HG03045 (cell line): ENCODE data around the gene RFX8.
"Not testable (repeated sequence)": the region's sequence is repeated elsewhere in the genome, so short reads cannot be mapped to it uniquely, and the experiment has no call there.

Experiments used
- ATAC-seq: cut with Tn5 transposase; IDR thresholded peaks from one replicate; pipeline ENCODE4 v1.9.1; 2021; ENCODE audit warnings: mild to moderate bottlenecking, moderate library complexity; ENCODE audit not compliant: unreplicated experiment

RFX8 gene

DNA sequence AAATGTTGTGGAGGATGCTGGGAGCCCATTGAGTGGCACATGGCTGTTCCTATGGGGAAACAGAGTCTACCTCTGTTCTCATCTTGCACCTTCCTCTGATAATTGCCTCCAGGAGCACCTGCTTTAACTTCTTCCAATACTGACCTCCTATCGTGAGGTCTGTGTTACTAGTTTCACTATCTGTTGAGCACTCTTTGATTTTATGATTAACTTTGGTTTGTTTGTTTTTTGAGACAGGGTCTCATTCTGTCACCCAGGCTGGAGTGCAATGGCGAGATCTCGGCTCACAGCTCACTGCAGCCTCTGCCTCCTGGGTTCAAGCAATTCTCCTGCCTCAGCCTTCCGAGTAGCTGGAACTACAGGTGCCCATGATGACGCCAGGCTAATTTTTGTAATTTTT, 12.1 kb upstream of the RFX8 start:
- ATAC-seq = no peak

DNA sequence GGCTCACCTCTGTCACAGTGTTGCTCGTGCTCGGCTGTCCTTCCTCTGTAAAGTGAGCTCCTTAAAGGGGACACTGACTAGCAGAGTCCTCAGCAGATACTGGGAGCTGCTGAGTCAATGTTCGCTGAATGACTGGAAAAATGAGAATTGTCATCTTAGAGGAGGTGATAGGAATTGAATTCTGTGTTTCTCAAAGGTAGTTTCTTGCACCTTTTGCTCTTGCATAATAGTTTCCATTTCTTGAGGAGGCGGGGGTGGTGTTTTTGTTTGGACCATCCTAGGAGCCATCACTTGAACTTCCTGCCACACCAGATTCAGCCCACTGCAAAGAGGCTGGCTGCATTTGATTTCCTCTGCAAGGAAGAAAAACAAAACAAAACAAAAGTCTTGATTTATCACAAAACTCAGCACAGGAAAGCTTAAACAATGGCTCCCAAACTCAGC, 11.4 kb upstream of the RFX8 start:
- ATAC-seq = no peak

DNA sequence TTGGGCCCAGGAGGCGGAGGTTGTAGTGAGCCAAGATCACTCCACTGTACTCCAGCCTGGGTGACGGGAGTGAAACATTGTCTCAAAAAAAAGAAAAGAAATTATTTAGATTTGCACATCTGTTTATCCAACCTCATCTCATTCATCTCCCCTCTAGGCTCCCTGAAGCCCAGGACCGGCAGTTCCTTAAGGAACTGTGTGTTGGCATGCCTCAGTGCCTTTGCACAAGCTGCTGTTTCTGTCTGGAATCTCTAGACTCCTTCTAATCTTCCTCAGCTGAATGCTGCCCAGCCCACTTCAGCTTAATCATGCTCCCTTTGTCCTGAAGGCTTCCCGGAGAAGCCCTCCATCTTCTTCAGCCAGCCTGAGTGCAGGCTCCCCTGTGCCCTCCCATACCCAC, 10.9 kb upstream of the RFX8 start:
- ATAC-seq = no peak

DNA sequence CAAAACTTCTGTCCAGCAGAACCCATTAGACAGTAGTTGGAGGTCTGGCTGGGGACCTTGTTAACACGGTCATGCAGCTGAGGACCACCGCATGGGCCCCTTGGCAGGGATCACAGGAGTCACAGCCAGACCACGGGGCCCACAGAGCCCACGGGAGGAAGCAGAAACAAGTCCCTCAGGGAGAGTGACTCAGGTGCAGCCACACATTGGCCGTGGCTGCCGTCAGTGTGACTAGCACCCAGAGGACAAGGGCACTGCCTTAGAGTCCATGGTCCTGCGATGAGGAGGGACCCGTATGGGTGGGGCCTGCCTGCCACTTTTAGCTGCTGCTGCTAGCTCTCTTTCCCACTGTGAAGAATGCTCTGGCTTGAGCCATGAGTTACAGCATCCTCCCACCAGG, 5.9 kb upstream of the RFX8 start:
- ATAC-seq = no peak

DNA sequence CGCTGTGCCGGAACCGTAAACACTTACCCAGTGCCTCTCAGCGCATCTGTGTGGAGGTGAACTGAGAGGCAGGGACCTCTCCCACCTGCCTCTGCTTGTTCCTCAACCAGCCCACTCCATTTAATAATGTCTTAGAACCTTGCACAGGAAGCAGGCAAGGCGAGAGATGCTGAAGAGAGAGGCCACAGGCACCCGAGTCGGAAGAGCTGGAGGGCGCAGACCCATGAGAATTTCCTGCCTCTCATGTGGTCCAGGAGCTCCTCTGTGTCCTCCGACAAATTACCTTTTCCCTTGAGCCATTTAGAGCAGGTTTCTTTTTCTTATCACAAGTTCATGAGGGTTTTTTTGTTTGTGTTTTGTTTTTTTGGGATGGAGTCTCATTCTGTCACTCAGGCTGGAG, 4.9 kb upstream of the RFX8 start:
- ATAC-seq = no peak

DNA sequence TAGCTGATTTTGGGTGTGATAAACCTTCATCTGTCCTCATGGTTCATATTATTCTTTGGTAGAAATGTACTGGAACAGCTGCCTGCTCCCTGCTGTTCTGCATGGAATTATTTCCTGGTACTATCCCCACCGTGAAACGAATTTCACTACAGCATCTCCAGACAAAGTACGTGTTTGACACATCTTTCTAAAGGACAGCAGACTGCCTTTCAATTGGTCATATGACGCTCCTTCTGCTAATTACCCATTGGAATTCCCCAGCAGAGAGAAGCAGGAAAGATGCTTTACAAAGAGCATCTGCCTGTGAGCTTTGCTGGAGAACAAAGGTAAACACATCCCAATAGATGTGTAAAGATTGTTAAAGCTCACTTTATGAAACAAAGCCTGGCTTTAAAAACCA, 4.4 kb upstream of the RFX8 start:
- ATAC-seq = no peak

DNA sequence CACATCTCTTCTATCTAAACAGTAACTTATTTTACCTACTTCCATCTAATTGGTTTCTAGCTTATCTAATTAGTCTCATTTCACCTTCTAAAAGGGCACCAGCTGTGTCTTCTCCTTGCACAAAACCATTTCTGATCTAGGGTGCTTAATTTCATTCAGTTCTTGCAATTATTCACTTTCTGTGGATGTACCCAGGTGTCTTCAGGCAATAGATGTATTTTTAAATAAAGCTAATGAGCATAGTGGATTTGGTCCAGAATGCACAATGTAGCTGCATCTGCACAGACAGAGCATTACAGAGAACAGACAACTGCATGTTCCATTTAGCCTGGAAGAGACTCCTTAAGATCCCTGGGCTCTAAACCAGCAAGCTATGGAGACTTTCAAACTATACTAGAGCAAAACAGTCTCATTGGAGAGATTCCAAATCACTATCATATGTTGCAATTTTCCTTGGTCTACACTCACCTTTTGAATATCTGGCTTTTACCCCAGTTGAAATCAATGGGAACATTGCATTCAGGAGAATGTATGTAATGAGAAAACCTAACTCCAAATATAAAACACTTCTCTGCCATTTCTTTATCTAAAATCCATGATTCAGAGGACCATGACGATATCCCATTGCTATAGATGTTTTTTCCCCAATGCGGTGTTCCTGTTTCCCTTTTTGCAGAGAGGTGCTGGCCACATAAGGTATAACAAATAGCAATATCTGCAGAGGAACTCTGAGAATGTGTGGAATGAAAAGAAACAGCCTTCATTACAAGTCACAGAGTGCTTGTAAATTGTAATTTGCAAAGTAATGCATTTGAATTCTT, 3.5 kb upstream of the RFX8 start:
- ATAC-seq = no peak

DNA sequence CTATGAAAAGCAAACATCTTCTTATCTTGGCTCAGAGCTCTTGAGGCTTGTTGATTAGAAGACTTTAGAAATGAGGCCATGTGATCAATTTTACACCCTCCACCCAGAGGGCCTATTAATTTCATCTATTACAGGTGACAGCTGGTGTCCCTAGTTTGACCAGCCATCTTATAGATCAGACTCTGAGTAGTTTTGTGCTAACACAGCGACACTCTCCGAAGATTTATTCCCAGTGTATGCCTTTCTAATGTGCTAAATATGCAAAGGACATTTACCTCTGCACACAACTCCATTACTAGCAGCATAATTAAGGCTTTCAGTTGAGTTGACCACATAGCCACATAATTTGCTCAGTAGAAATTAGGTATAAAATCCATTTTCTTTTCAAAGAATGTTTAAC, 2.6 kb upstream of the RFX8 start:
- no peak for ATAC-seq

DNA sequence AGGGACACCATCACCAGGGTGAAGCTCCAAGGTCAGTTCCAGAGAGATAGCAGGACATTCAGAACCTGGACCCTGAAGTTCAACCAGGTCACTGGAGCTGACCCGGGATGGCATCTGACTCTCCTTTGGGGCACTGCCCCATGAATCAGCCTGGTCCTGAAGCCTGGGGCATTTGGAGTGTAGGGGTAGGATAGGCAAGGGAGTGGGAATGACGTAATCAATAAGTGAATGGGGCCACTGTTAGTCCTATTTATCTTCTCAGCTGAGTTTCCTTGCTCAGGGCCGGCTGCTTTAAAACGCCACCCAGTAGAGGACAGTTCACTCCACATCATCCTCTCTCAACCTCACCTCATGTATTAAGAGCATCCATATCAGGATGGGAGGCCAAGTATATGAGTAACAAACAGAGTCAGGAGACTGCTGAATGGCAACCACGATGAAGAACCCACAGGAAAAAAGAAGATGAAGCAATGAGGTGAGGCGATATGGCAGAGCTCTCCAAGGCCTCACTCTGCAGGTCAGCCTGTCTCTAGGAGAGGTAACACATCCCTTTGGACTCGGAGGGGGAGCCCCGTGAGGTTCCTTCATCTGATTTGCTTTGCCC, 1.8 kb upstream of the RFX8 start:
- ATAC-seq = no peak

DNA sequence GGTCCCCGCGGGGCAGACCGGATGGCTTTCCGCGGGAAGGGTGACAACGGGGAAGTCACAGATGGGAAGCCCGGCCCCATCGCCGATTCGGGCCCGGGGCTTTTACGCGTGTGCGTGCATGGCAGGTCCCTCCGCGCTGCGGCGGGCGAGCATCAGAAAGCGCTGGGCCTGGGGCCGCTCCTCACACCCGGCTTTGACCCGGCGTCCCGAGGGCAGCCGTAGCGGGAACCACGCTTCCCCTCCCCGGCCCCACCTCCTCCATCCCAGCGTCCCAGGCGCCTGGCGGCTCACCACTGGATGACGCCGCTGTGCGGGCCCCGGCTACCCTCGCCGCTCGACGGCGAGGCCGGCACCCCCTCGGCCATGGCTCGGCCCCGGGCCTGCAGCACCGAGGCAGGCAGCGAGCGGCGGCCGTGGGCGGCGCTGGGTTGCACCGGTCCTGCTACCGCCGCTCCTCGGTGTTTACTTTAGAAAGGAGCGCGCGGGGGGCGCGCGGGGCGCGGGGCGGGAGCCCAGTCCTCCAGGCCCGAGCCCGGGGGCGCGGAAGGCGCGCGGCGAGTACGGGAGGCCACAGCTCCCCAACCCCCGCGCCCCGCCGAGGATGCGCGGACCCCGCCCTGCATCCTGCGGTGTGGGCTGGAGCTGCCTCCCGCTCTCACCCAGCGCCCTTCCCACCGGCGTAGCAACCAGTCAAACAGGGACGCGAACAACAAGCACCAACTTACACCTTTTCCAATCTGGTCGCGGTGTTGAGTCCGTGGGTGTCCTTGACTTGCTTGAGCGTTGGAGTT, 806 bp downstream of the RFX8 start:
- no peak for ATAC-seq

DNA sequence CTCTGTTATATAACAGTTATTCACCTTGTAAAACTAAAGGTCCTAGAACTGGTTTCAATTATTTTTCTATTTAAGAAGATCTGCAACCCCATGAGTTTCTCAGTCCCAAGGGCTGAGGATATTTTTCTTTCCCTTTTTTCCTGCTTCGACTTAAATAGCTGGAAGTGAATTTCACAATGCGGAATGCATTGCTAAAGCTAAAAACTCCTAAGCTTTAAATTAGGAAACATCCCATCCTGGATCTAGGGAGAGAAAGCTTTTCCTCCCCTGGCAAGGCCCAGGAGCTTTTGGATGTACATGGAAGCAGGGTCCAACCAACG, 1.4 kb downstream of the RFX8 start:
- ATAC-seq = no peak

DNA sequence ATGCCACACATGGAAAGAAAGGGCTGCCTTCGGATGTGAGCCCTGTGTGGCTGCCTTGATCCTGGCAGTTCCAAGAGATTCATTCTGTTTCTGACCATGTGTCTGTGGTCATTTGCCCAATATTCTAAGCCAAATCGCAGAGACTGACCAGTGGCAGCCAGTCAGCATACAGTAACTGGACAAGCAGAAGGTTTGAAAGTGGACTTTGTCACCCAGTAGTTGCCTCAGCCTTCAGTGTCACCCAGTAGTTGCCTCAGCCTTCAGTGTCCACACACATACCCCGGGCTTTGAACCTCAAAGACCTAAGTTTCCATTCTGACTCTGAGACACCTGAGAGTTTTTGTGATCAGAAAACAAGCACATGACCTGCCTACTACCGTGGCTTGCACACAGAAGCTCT, 5.0 kb downstream of the RFX8 start:
- no peak for ATAC-seq

DNA sequence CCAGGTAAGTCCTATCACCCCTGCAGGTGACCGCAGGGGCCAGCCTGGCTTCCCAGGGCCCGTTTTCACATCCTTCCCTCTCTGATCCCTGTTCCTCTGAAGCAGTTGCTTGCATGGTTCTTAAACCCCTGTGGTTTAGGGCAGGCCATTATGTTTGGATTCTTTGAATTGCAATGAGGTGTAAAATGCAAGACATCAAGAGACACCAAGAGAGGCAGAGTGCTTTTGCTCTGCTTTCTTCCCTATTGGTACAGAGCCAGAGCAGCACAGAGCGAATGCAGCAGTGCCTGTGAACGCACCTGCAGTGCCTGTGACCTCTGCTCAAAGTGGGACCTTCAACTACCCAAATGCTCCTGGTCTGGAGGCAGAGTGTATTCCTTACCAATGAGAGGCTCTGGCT, 7.6 kb downstream of the RFX8 start:
- ATAC-seq = no peak

DNA sequence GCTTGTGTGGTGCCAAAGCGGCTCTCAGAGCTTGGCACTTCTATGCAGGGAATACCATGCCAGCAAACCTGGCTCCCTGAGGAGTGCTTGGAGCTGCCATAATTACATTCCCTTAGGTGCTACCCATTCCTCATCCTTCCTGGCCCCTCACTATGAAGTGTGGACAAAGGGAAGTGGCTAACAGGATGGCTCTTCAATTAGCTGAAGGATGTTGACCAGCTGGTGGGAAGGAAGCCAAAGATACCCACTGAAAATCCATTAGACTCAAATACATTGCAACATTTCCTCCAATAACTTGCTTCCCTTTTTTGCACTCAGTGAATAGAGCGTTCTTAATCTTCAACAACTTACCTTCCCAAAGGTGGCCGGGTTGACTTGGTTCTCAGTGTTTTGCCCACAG, 8.5 kb downstream of the RFX8 start:
- ATAC-seq = no peak

DNA sequence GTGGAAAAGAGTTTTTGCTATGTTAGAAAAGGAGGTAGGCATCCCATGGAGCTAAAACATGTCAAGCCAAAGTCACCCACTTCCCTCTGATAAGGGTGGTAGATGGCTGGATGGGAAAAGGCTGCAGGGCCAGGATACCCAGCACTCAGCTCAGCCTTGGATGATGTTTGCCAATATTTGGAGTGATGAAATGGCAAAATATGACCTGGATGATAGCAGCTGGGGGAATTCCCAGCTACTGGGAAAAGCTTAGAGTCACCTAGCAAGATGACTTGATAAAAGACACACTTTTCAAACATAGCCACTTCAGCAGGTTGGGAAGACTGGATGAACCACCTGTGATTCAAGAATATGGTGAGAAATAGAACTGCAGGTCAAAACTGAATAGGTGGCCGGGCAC, 10.1 kb downstream of the RFX8 start:
- ATAC-seq = no peak

DNA sequence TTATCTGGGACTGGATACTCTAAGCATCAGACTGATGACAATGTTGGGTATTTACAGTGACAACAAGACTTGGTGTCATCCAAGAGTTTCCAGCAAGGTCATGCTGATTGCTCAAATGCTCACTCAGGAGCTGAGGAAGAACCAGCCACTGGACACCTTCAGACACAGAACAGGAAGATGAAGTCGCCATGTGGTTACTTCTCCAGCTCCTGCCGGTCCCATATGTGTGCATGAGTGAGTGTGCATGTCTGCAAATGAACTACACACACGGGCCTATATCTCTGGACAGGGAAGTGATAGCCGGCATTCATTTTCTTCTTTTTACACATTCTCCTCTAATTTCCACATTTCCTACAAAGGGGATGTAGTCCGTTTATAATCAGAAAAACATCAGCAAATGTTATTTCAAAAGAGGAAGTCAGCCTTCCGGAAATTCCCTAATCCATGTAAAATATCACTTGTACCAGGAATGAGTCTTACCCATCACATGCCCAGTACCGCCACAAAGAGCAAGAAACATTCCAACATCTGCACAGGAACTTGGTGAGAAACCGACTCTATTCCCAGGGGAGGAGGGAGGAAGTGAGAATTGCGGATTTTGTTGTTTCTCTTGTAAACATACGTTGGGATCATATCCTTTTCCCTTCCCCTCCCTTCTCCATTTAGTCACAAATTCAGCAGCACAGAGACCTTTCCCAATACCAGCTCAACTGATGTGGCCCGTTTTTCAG, 10.8 kb downstream of the RFX8 start:
- ATAC-seq = no peak

DNA sequence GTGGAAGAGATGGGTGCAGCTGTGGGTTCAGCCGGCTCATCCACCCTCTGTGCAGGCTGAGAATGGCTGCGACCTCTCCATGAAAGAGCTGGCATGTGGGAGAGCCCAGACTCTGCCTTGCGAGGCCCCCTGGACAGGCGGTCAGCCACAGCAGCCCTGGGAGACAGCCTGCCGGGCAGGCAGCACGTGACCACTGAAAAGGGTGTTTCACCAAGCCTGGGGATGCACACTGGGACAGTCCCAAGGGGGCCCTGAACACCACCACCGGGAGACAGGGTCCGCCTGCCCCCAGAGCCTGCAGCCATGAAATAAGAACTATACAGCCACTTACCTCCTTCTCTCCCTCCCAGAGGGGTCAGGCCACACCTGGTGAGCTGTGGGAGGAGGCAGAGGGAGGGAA, 11.5 kb downstream of the RFX8 start:
- no peak for ATAC-seq

DNA sequence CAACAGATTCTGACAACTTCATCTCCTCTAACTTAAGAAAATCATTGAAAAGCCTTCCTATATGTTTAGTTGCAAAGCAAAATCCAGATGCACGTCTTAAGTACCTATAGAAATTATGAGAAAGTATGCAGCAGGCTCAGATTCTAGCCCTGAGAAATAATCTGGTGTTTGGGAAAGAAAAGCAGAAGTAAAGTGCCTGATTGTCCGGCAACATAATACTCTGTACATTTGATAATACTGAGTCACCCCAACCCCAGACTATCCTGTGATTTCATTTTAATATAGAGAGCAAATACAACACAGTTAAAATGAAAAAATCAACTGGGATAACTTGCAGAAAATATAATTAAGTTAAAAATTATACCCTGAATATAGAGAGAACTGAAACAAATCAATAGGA, 13.5 kb downstream of the RFX8 start:
- no peak for ATAC-seq

DNA sequence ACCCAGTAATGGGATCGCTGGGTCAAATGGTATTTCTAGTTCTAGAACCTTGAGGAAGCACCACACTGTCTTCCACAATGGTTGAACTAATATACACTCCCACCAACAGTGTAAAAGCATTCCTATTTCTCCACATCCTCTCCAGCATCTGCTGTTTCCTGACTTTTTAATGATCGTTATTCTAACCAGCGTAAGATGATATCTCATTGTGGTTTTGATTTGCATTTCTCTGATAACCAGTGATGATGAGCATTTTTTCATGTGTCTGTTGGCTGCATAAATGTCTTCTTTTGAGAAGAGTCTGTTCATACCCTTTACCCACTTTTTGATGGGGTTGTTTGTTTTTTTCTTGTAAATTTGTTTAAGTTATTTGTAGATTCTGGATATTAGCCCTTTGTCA, 20.5 kb downstream of the RFX8 start:
- not testable (repeated sequence) for ATAC-seq

DNA sequence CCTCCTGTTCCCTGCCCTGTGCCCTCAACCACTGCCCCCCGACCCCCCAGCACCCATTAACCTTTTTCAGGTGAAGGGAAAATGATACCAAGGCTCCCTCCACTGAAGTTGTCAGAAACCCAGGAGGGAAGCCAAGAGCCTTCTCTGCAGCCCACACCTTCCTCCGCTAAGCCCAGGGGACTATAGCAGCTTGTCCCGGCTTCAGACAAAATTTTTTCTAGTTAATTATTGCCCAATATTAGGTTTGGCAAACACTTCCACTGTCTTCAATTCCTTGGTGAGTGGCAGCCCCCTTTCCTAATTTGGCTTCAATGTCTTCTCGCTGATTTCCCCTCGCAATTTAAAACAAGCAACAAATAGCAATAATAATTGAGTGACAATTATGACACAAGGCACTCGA, 23.9 kb downstream of the RFX8 start:
- no peak for ATAC-seq

DNA sequence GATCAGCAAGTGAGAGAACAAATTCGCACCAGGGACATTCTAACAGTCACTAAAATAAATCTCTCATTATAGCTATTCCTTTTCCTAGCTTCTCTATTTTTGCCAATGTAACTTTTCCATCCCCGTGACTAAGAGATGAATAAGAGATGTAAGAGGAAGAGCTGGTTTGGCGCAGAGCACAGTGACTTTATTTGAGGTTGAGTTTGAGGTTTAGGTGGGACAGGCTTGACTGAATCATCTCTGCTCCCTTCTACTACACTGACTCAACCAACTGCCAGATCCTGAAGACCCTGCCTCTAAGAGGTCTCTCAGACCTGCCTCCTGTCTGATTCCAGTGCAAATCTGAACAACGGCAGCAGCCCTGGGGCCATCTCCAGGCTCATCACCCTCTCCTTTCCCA, 28.0 kb downstream of the RFX8 start:
- ATAC-seq = no peak

DNA sequence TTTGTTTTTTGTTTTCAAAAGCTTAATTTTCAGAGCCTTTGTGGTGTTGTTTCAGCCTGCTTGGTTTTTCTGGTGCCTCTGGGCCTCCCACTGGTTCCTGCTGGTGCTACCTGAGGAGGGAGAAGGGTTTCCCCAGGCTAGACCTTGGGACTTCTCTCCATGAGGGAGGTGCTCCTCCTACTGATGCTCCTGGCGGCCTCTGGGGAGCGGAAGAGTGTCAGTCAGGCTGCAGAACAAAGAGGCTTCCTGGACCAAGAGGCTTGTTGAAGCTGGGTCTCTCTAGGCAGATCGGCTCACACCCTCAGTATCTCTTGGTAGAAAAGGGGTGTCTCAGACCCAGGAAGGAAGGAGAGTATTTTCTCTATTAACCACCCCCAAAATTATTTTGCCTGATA, 32.2 kb downstream of the RFX8 start:
- no peak for ATAC-seq
